Osteocyte (in vitro differentiated cells): ENCODE results near the gene PF4V1. TPM values are rescaled to one million over a fixed set of nuclear protein-coding genes. Genes with fewer than 3 reads are reported as not detected.

Experiments used
- DNase-seq: peaks from one replicate; pipeline ENCODE4 v3.0.0; 2021; ENCODE audit warnings: mixed read lengths; ENCODE audit not compliant: unreplicated experiment; ENCODE audit errors: extremely low spot score
- H3K27ac Mint-ChIP-seq: one replicate; pipeline ENCODE4 v1.8.0; 2021; ENCODE audit warnings: mild to moderate bottlenecking, mixed read lengths; ENCODE audit not compliant: unreplicated experiment
- H3K27me3 Mint-ChIP-seq: one replicate; pipeline ENCODE4 v1.8.0; 2021; ENCODE audit warnings: mixed read lengths; ENCODE audit not compliant: unreplicated experiment
- H3K36me3 Mint-ChIP-seq: one replicate; pipeline ENCODE4 v1.8.0; 2021; ENCODE audit warnings: mixed read lengths; ENCODE audit not compliant: unreplicated experiment
- H3K4me1 Mint-ChIP-seq: one replicate; pipeline ENCODE4 v1.8.0; 2021; ENCODE audit warnings: mixed read lengths; ENCODE audit not compliant: unreplicated experiment
- H3K4me3 Mint-ChIP-seq: one replicate; pipeline ENCODE4 v1.8.0; 2021; ENCODE audit warnings: mild to moderate bottlenecking, moderate library complexity, mixed read lengths; ENCODE audit not compliant: unreplicated experiment
- H3K9me3 Mint-ChIP-seq: one replicate; pipeline ENCODE4 v1.8.0; 2021; ENCODE audit warnings: mixed read lengths; ENCODE audit not compliant: unreplicated experiment
- CTCF ChIP-seq: fragments of 200-600 bp; sonication (generic); IDR thresholded peaks from 2 replicates; pipeline ENCODE4 v1.5.0; 2021; ENCODE audit warnings: antibody characterized with exemption, mild to moderate bottlenecking, moderate library complexity
- total RNA-seq: library from RNA; stranded (reverse); gene quantifications from 2 replicates; pipeline ENCODE4 v1.2.1, GENCODE V29; 2021

Gene PF4V1
- total RNA-seq, 1 donor from 2014 or later = not detected

GRCh38 chr4:73868206-73869129, 15.4 kb downstream of the PF4V1 start:
- DNase-seq = no peak
- no peaks in the 10 kb centered on the region for H3K27me3 Mint-ChIP-seq
- peak overlapping the region; percentile 89 for H3K4me3 Mint-ChIP-seq

GRCh38 chr4:73869130-73870055, 16.3 kb downstream of the PF4V1 start, which contains the start of gene CXCL1:
TSS of gene CXCL1 (plus strand) at chr4:73869393. CDS start at chr4:73869471, 78 bp downstream.
- Mint-ChIP-seq H3K36me3 (peaks cover 11% of the 10 kb centered on the region), H3K9me3 (peaks cover 4% of the 10 kb centered on the region), H3K4me3 (peak within 1 kb of the TSS; percentile 89), H3K4me1 (peaks cover 70% of the 10 kb centered on the region), H3K27me3 (no peaks in the 10 kb centered on the region), H3K27ac (peak within 1 kb of the TSS; percentile 91)
- TF ChIP-seq CTCF = no peak
- peak; percentile 89 for DNase-seq

More at GRCh38 chr4:73868206-73869129, 15.4 kb downstream of the PF4V1 start:
- peaks cover 11% of the 10 kb centered on the region for H3K36me3 Mint-ChIP-seq
- peak overlapping the region; percentile 91 for H3K27ac Mint-ChIP-seq
- TF ChIP-seq CTCF = no peak
- no peaks in the 10 kb centered on the region for H3K9me3 Mint-ChIP-seq
- peaks cover 66% of the 10 kb centered on the region for H3K4me1 Mint-ChIP-seq

- Mint-ChIP-seq H3K27ac (peak overlapping the region; percentile 91), H3K27me3 (no peaks in the 10 kb centered on the region)
Measured at GRCh38 chr4:73870260-73870659, 17.2 kb downstream of the PF4V1 start.

GRCh38 chr4:73870768-73871167, 17.7 kb downstream of the PF4V1 start:
- Mint-ChIP-seq H3K9me3 (peaks cover 5% of the 10 kb centered on the region), H3K36me3 (peaks cover 11% of the 10 kb centered on the region), H3K4me1 (peaks cover 69% of the 10 kb centered on the region), H3K27me3 (no peaks in the 10 kb centered on the region), H3K27ac (peak overlapping the region; percentile 91), H3K4me3 (peak overlapping the region; percentile 89)
- no peak for TF ChIP-seq CTCF
- DNase-seq = no peak

More at GRCh38 chr4:73870260-73870659, 17.2 kb downstream of the PF4V1 start:
- TF ChIP-seq CTCF = no peak
- no peak for DNase-seq
- peaks cover 71% of the 10 kb centered on the region for H3K4me1 Mint-ChIP-seq
- H3K36me3 Mint-ChIP-seq = peaks cover 11% of the 10 kb centered on the region
- peaks cover 5% of the 10 kb centered on the region for H3K9me3 Mint-ChIP-seq
- peak overlapping the region; percentile 89 for H3K4me3 Mint-ChIP-seq
